NB4 (cell line): Measurements from ENCODE around the gene TANC1.

ENCODE experiments used
- POLR2A ChIP-seq: IDR thresholded peaks from 2 replicates; pipeline ENCODE4 v1.6.1; 2011; ENCODE audit warnings: mild to moderate bottlenecking; ENCODE audit not compliant: insufficient read length; ENCODE audit errors: extremely low read depth
- TF ChIP-seq, protein P1 (sequence below): IDR thresholded peaks from one replicate; pipeline ENCODE4 v1.5.1; 2012; ENCODE audit warnings: low read depth, low read length

DNA sequence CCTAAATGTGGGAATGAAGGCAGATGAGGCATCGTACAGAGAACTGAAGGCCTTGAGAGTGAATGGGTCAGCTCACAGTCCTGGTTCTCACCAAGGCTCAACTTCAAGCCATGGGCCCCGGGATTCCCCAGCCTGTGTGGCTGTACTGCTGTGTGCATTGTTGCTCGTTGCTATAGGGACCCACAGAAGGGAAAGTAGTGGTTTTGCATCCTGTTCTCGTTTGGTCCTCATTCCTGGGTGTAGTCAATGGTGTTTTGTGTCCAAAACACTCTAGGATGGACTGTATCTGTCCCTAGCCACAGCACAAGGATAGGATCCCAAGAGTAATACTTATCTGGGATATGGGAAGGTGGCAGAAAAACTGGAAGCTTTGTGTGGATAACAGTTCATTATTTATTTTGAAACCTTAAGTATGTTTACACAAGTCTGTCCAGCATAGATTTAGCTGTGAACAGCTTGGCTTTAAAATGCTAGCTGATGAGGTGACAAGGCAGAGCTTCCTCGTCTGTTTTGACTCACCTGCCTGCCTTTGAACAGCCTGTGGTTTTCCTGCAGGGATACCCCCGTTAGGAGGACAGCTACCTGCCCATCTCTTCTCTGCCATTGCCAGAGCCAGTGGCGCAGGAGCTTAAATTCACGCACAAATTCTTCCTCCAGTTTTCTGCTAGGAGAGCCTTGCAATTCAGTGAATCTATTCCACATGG lies 233.1 kb downstream of the TANC1 start:
- TF ChIP-seq, protein P1, sequence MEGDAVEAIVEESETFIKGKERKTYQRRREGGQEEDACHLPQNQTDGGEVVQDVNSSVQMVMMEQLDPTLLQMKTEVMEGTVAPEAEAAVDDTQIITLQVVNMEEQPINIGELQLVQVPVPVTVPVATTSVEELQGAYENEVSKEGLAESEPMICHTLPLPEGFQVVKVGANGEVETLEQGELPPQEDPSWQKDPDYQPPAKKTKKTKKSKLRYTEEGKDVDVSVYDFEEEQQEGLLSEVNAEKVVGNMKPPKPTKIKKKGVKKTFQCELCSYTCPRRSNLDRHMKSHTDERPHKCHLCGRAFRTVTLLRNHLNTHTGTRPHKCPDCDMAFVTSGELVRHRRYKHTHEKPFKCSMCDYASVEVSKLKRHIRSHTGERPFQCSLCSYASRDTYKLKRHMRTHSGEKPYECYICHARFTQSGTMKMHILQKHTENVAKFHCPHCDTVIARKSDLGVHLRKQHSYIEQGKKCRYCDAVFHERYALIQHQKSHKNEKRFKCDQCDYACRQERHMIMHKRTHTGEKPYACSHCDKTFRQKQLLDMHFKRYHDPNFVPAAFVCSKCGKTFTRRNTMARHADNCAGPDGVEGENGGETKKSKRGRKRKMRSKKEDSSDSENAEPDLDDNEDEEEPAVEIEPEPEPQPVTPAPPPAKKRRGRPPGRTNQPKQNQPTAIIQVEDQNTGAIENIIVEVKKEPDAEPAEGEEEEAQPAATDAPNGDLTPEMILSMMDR = no peak
- TF ChIP-seq POLR2A = no peak
